ENCODE measurements around the gene APEH. TPM values are rescaled to one million over a fixed set of nuclear protein-coding genes. Genes with fewer than 3 reads are reported as not detected.

The APEH gene
- total RNA-seq, 1 donor from 2014 or later: 124 TPM

DNA sequence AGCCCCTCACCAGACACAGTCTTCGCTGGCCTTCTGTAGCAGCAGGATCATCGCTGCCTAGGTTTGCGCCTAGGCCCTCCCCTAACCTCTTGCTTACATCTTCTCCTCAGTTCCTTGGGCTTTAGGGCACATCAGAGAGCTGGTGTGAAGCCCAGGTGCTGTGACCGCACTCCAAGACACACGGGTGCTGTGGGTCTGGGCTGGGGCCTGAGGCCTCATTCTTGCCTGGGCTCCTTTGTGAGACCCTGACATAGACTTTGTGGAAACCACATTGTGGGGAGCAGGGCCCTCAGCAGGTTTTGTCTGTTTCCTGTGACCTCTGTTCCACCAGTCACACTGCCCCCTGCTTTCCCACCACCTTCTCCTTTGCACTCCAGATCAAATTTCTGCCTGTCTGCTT is 37.3 kb downstream of the APEH start:
- DNase-seq (ENCODE audit: low read depth): no peak

DNA sequence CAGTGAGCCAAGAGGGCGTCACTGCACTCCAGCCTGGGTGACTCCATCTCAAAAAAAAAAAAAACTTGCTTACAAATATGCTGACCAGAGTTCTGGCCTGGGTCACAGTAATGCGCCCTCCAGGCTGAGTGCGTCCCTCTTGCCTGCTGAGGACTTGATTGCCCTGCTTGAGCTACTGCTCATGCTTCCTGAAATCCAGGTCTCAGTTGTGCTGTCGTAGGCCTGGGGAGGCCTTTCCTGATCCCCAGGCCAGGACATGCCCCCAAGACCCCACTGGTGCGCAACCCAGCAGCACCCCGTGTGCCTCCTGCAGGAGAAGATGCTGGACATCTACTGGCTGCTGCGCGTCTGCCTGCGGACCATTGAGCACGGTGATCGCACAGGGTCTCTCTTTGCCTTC is 38.0 kb downstream of the APEH start:
- DNase-seq (ENCODE audit: low read depth): no peak

DNA sequence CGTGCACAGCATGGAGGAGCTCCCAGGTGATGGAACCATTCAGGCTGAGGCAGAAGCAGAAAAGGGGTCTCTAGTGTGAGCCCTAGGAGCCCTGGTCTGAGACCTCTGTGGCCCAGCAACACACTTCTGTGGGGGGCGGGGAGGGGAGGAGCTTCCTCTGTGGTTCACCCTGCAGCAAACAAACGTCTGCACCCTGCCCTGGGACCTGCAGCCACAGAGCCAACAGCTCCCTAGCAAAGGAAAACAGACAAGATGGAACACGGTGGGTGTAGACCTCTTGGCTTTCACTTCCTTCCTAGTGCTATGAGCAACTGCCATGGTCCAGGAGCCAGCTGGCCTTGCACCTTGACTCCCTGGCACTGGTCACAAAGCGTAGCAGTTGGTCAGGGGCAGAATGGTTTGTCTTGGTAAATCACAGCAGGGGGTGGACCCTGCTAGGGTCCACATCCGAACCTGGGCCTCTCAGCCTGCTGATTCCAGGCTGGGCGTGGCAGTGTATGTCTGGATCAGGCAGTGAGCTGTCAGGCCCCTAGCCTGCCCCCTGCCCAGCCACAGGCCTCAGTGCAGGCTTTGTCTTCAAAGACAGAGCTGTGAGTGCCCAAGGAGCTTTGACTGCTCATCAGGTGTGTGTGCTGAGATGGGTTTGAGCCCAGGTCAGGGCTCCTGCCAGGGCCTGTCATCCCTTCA is 38.6 kb downstream of the APEH start:
- DNase-seq (ENCODE audit: low read depth): no peak

DNA sequence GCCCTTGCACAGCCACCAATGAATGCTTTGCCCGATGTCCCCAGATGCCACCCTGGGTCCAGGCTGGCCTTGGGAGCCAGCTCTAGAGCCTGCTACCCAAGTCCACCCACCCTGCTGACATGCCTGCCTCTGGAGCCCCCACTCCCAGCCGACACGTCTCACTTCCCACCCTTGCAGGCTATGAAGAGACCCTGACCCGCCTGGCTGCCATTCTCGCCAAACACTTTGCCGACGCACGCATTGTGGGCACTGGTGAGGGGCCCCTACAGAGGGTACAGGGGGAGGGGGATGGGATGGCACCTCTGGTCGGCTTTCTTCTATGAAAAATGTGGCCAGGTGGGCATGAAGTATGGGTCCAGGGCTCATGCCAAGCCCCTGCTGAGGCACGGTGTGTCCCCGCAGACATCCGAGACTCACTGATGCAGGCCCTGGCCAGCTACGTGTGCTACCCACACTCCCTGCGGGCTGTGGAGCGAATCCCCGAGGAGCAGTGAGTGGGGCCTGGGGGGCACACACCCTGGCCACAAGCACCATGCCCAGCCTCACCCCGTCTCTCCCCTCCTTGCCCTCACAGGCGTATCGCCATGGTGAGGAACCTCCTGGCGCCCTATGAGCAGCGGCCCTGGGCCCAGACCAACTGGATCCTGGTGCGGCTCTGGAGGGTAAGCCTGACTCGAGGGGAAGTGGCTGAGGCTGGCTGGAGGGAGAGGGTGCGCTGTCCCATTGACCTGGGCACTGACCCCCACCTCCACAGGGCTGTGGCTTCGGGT is 39.4 kb downstream of the APEH start:
- no peak for DNase-seq (ENCODE audit: low read depth)

DNA sequence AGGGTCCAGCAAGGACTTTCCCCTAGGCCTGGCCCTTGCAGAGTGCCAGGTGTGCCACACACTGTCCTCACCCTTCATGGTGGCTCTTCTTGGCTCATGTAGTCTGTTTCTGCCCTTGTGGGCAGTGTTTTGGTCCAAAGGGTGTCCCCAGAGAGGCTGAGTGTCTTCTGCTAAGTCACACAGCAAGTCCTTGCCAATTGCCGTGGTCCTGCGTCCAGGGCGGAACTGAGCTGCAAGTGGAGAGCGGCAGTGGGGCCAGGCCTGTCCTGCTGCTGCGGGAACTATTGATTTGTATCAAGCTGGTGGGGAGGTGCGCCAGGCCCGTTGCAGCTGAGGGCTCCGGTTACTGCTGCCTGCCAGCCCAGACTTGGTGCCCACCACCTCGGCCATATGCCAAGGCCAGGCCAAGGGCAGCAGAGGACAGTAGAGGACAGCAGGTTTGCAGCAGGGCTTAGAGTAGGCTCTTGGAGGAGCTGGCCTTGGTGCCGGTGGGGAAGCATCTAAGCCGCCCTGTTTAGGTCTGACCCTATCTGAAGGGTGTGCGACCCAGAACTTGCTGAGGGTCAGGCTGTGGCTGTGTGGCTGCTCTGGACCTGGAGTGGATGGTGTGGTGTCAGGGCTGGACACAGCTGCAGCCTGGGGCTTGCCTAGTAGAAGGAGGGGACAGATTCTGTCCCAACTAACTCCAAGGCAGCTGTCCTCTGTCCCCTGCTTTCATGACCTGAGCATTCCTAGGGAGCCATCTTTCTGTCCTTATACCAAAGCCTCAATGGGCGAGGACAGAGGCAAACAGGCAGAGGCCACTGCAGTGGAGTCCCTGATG is 40.8 kb downstream of the APEH start:
- peak; percentile 60 for DNase-seq (ENCODE audit: low read depth)

DNA sequence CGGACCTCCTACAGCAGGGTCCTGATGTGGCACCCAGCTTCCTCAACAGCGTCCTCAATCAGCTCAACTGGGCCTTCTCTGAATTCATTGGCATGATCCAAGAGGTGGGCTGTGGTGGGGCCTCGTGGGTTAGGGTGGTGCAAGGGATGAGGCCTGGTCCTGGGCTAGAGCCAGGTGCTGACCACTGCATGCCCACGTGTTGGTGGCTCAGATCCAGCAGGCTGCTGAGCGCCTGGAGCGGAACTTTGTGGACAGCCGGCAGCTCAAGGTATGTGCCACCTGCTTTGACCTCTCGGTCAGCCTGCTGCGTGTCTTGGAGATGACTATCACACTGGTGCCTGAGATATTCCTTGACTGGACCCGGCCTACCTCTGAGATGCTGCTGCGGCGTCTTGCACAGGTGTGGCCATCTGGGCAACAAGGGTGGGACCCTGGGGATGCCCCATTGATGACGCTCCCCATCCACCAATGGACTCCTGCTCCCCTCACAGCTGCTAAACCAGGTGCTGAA is 41.5 kb downstream of the APEH start:
- peak; percentile 47 for DNase-seq (ENCODE audit: low read depth)

DNA sequence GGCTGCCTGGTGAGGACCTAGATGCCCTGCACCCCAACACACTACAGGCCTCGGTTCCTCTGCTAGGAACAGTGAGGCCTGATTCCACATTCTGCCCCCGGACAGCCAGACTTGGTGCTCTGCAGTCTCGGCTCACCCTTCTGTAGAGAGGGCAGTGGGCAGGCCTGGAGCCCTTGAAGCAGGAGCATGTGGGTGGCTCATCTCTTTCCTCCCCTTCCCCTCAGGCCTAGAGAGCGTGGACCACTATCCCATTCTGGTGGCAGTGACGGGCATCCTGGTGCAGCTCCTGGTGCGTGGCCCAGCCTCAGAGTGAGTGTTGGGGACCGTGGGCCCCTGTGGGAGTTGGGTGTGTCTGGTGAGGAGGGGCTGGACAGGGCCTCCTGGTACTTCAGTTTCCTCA is 42.0 kb downstream of the APEH start:
- no peak for DNase-seq (ENCODE audit: low read depth)

DNA sequence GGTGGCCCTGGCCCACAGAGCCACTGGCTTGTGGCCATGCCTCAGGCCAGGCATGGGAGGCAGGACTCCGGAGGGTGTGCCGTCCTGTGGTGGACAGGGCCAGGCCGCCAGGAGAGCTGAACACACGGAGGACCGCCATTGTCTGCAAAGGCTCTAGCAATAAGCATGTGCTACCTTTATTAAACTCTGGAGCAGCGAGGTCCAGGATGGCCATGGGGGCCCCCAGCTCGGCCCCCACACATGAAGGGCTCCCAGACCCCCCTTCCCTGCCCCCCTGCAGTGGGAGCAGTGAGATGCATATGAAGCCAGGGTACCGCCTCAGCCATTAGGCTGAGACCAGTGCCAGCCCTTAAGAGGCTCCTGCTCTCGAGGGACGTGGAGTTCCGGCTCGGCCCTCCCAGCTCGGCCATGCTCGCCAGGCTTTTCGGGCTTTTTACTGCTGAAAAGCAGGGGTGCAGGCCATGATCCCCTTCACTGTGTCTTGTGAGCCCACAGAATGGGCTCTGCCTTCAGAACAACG is 42.6 kb downstream of the APEH start:
- DNase-seq (ENCODE audit: low read depth): no peak

DNA sequence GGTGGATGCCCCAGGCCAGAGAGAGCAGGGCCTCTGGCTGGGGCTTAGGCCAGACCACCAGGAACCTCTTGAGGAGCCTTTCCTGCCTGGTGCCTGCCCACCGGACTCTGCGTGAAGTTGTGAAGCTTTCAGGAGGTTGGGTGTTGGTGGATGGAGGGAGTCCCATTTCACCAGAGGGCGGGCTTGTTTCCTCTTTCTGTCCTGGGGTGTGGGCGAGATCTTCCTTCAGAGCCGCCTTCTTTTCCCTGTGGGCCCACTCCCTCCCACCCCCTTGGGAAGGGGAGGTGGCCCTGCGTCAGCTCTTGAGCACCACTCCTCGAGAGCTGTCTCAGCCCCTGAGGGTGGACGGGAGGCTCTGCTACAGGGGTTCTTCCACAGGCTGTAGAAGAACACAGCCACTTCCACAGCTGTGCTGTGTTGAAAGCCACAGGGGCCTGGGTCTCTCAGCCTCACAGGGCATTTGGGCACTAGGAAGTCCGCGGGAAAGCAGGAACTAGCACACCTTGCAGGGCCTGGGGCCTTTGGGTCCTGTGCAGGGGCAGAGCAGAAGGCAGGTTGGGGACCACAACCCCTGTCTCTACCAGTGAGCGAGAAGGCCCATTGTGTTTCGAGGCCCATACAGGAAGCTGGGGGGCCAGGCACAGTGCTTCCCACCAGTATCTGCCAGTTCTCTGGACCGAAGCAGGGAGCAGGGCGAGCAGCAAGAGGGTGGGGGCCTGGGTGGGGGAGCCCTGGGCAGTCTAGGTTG is 43.2 kb downstream of the APEH start:
- no peak for DNase-seq (ENCODE audit: low read depth)

DNA sequence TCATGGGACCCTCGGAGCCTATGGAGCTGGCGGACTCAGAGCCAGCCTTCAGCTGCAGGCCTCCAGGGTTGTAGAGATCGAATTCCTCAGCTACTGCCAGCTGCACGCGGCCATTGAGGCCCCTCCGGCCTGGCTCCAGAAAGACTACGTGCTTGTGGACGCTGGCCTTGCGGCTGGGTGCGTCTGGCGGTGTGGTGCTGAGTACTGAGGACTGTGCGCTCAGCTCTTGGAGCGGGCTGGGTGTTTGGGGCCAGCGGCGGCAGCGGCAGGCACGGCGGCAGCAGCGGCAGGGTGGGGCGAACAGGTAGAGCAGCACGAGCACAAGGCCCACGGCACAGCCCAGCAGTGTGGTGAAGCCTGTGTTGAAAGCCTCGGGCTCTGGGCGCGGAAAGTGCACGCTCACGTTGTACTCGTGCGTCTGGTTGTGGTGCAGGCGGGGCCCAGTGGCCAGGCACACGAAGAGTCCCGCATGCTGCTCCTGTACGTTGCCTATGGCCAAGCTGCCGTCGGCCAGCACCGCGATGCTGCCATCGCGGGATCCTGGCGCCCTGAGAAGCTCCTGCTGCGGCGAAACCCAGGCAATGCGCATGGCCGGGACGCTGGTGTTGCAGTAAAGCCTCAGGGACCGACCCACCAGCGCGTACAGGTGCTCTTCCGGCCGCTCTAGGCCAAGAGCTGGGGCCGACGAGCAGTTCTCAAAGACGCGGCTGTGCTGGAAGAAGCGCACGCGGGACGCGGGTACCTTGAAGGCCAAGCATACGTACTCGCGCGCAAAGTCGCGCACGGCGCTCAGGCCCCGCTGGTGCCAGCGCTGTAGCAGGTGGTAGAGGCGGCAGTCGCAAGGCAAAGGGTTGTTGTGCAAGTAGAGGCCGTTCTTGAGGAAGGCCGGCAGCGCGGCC is 44.1 kb downstream of the APEH start:
- no peak for DNase-seq (ENCODE audit: low read depth)

DNA sequence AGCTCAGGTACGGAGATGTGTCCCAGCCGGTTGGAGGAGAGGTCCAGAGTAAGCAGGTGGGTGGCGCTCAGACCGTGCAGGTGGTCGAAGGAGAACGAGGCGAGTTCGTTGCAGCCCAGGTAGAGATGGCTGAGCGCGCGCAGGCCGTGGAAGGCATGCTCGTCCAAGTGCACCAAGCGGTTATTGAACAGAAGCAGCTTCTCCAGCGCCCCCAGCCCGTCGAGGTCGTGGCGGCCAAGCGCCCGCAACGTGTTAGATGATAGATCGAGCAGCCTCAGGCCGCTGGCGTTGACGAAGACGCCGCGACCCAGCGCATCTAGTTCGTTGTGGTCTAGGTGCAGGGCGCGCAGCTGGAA is 44.7 kb downstream of the APEH start:
- DNase-seq (ENCODE audit: low read depth): no peak

DNA sequence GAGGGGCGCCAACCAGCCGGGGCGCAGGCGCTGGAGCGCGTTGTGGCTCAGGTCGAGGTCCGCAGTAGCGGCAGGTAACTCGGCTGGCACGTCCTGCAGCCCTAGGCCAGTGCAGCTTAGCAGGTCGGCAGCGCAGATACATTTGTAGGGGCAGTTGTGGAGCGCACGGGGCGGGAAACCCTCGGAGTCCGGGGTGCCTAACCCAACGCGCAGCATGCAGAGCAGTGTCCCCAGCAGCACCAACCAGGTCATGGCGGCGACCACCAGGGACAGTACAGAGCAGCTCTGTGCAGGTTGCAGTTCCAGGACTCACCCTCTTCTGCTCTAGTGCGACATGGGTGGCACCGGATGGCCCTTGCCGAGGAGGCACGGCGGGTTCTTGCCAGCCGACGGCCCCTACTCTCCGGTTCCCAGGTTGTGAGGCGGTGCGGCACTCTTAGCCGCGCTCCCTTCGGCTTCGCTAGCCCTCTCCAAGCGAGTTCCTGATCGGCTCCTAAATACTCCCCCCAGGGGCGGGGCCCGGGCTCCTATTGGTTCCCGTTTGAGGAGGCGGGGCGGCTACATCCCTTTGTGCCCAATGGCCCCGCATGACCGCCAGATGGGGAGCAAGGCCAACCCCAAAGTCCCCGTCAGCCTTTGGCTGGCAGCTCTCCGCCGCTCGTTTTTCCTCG is 45.2 kb downstream of the APEH start, which contains the start of gene AMIGO3:
Gene AMIGO3, minus strand, starts transcription at position 471 of the 671 bp plus-strand sequence. Its CDS starts 219 bp downstream, at position 252.
- peak; percentile 93 for DNase-seq (ENCODE audit: low read depth)

DNA sequence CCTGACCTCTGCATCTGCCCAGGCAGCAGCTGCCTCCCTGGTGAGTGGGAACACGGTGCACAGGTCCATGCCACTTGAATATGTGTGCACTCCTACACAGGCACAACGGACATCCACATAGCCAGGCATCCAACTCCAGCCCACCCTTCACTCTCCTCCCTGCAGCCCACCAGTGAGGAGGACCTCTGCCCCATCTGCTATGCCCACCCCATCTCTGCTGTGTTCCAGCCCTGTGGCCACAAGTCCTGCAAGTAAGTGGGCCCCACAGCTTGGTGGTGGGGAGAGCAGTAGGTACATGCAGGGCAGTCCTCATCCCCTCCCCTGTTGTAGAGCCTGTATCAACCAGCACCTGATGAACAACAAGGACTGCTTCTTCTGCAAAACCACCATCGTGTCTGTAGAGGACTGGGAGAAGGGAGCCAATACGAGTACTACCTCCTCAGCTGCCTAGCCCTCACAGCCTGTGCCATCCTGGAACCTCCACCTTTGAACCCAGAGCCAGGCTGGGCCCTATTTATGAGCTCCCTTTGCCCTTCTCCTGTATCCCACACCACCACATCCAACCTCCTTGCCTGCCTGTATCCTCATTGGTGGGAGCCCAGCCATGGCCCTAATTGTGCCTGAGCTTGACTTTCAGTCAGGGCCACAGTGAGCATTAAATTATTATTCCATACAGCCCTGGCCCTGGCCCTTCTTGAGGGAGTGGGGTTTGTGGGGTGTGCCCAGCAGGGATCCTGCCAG is 46.9 kb downstream of the APEH start:
- no peak for DNase-seq (ENCODE audit: low read depth)

DNA sequence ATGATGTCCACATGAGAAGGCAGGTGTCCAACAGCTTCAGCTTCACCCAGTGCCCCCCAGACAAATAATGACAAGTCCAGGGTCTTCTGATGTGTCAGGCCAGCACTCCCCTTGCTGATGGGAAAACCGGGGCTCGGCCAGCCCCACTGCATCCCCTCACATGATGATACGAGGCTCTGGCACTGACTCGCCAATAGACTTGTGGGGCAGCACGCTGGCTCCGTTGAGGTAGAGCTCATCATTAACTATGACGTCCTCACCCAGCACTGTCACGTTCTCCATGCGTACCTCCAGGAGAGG is 47.4 kb downstream of the APEH start:
- DNase-seq (ENCODE audit: low read depth): no peak

DNA sequence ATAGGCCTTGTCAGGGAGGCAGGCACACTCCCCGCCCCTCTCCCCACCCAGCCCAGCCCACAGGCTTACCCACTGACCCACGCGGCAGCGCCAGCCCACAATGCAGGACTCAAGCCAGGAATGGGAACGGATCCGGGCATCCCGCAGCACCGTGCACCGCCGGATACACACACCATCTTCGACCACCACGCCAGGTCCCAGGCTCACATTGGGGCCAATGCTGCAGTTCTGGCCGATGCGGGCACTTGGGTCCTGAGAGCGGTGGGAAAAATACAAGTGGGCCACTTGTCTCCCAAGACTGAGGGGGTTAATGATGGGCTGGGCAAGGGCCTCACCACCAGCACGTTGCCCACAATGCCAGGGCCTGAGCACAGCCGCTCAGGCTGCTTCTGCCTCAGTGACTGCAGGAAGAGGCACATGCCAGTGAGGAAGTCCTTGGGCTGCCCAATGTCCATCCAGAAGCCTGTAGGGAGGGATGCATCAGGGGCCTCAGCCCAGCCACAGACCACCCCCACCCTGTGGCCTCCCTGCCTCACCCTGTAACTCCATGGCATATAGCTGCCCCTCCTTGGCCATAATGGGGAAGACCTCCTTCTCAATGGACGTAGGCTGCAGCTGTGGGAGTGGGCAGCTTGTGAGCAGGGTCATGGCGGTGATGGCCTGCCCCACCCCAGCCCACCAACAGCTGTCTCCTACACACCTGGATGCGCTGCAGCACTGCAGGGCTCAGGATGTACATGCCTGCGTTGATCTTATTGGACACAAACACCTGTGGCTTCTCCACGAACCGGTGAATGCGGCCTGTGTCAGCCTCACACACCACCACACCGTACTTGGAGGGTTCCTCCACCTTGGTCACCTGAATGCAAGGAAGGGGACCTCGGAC is 48.0 kb downstream of the APEH start:
- no peak for DNase-seq (ENCODE audit: low read depth)

DNA sequence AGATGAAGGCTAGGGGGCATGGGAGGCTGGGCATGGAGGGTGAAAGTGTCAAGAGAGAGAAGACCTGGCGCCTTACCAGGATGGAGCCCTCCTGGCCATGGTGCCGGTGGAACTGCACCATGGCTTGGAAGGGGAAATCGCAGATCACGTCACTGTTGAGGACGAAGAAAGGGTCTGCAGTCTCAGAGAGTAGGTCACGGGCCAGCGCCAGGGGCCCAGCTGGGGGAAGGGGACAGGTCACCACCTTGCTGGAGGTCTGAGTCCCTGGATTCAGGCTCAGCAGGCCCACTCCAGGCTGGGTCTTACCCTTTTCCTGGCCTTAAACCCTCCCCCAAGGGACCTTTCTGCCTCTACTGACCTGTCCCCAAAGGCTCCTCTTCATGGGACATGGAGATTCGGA is 48.7 kb downstream of the APEH start:
- DNase-seq (ENCODE audit: low read depth): no peak

DNA sequence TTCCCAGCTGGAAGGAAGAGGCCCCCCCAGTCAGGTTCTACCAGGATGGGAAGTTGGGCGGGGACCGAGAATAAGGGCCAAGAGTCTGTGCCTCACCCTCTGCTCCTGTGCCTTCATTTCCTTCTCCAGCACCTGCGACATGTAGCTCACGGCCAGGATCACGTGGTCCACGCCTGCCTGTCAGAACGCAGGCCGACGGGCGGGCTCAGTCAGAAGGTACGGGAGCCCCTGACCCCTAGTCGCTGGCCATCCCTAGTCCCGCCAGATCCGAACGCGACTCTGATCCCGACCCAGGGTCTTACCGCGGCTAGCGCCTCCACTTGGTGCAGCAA is 49.1 kb downstream of the APEH start:
- peak; percentile 20 for DNase-seq (ENCODE audit: low read depth)
